ENCODE data around the gene IL10RB. TPM values are rescaled to one million over a fixed set of nuclear protein-coding genes. Genes with fewer than 3 reads are reported as not detected.

The IL10RB gene
- total and polyA plus RNA-seq, 8 donors, result 11.9 to 25.1 (median 14.0) TPM

DNA sequence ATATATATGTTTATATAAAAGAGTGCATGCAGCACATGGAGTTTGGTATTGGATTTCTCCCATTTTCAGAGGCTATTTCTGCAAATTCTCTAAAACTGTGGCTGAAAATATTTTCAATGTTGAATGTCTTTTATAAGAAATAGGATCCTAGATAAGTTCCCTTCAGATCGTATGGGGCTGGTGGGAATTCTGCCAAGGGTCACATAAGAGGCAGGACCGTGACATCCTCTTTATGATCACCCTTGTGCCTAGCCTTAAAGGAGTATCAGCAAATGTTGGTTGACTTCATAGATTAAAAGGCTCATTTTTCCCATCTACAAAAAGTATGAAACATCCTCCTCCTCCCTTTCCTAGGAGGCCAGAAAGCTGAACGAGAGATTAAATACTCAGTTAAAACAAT is 37.7 kb upstream of the IL10RB start:
- ATAC-seq (no peak), DNase-seq (no peak), FAIRE-seq (no peak)
- Histone ChIP-seq H3K36me3 (no peaks in the 10 kb centered on the region), H3K4me3 (no peak overlapping the region), H3K4me1 (peaks cover 0 to 14% (median 4%) of the 10 kb centered on the region in 3 donors), H3K27me3 (no peaks in the 10 kb centered on the region), H3K9me3 (no peaks in the 10 kb centered on the region), H3K27ac (no peak overlapping the region)
- no peak for TF ChIP-seq CTCF (IDR thresholded peaks at IDR 0.05)
- 48 to 58% methylated on average over 3 of the region's 3 CpGs for WGBS, 2 donors
- intact Hi-C loops (cut with DNase I), result no loop called here

GRCh38 chr21:33229099-33229783 is 36.9 kb upstream of the IL10RB start:
- no peaks in the 10 kb centered on the region for H3K27me3 ChIP-seq
- FAIRE-seq (no peak), DNase-seq (no peak), ATAC-seq (no peak)
- peaks cover 0 to 14% (median 4%) of the 10 kb centered on the region in 3 donors for H3K4me1 ChIP-seq
- intact Hi-C loops (cut with DNase I), result no loop called here
- peak overlapping the region in 3 of 4 donors; percentile 57 to 97 (median 91) for H3K4me3 ChIP-seq
- peak overlapping the region in 1 of 4 donors; percentile 94 for H3K27ac ChIP-seq
- H3K9me3 ChIP-seq, result no peaks in the 10 kb centered on the region
- 39 to 41% methylated on average over 18 of the region's 18 CpGs for WGBS, 2 donors
- H3K36me3 ChIP-seq, result no peaks in the 10 kb centered on the region
- TF ChIP-seq CTCF (IDR thresholded peaks at IDR 0.05), result no peak

DNA sequence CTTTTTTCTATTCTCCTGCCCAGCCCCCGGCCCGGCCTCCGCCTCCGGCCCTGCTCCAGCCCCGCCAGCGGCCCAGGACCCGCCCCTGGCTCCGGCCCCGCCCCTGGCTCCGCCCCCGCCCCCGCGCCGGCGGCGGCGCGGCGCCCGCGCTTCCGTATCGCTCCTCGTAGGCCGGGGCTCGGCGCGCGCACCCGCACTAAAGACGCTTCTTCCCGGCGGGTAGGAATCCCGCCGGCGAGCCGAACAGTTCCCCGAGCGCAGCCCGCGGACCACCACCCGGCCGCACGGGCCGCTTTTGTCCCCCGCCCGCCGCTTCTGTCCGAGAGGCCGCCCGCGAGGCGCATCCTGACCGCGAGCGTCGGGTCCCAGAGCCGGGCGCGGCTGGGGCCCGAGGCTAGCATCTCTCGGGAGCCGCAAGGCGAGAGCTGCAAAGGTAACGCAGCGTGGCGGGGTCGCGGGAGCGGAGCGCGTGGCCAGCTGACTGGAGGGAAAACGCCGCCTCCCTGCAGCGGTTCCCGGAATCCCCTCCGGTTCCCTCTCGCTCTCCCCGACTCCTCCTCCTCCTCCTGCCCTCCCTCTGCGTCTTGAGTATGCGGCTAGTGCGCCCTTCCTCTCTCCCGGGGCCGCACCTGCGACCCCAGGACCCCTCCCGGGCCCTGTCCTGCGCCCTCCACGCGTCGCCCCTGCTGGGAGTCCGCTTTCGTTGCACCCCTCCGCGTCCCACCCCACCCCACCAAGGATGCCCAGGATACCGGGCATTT is 36.2 kb upstream of the IL10RB start, which contains the start of gene IFNAR2:
Gene IFNAR2 (plus strand): TSS at position 155 of the 761 bp plus-strand sequence. CDS start 11,985 bp downstream, outside the sequence.
- Histone ChIP-seq H3K27ac (peak within 1 kb of the TSS; percentile 68 to 94 (median 84)), H3K4me3 (peak within 1 kb of the TSS; percentile 57 to 98 (median 94)), H3K36me3 (no peaks in the 10 kb centered on the region), H3K4me1 (peaks cover 0 to 14% (median 4%) of the 10 kb centered on the region in 3 donors), H3K9me3 (no peaks in the 10 kb centered on the region), H3K27me3 (no peaks in the 10 kb centered on the region)
- ATAC-seq (peak; percentile 87 to 95 (median 91)), FAIRE-seq (no peak), DNase-seq (peak; percentile 63 to 92 (median 80))
- intact Hi-C loops (cut with DNase I), result no loop called here
- no peak for TF ChIP-seq CTCF (IDR thresholded peaks at IDR 0.05)
- WGBS, 2 donors, result 0% methylated on average over 33 to 95 of the region's 95 CpGs

- no peak for TF ChIP-seq CTCF (IDR thresholded peaks at IDR 0.05)
- peak overlapping the region; percentile 57 to 98 (median 94) for H3K4me3 ChIP-seq
- no peaks in the 10 kb centered on the region for H3K27me3 ChIP-seq
- ATAC-seq, result peak; percentile 36 to 69 (median 52)
- H3K4me1 ChIP-seq, result peaks cover 0 to 14% (median 4%) of the 10 kb centered on the region in 3 donors
- intact Hi-C loops (cut with DNase I), result no loop called here
- H3K36me3 ChIP-seq, result no peaks in the 10 kb centered on the region
- H3K27ac ChIP-seq, result peak overlapping the region; percentile 68 to 94 (median 84)
- 1% methylated on average over 29 to 30 of the region's 30 CpGs for WGBS, 2 donors
- H3K9me3 ChIP-seq, result no peaks in the 10 kb centered on the region
- no peak for FAIRE-seq
- DNase-seq, result peak in 5 of 6 donors; percentile 34 to 65 (median 50)
Observed at GRCh38 chr21:33230545-33231324, 35.4 kb upstream of the IL10RB start.

Measured in pancreas (tissue), 10 donors.